Stomach (tissue), 4 donors: ENCODE measurements around the gene TBC1D8.

Experiments
- EP300 ChIP-seq: sonication (generic); formaldehyde crosslinking; IDR thresholded peaks from one replicate; pipeline ENCODE4 v1.6.1; 2017; ENCODE audit warnings: antibody characterized with exemption
- POLR2A ChIP-seq, 4 donors: fragments of 450-650 bp; IDR thresholded peaks; one replicate each; pipeline ENCODE4 v1.6.1; 2016; ENCODE audit warnings: antibody characterized with exemption in 4 of 4, control low read depth in 2 of 4, mild to moderate bottlenecking in 1 of 4, moderate library complexity in 1 of 4
- POLR2AphosphoS5 ChIP-seq, 3 donors: sonication (generic); formaldehyde crosslinking; IDR thresholded peaks; one replicate each; pipeline ENCODE4 v1.6.1; 2016; ENCODE audit warnings: antibody characterized with exemption in 3 of 3
- TF ChIP-seq, protein P1 (sequence below), 7 experiments: fragments of 450-650 bp in 4 of 7; fragments of 200-600 bp in 3 of 7; sonication (generic) in 3 of 7; IDR thresholded peaks; one replicate each; pipeline ENCODE4 v1.5.1; 2016 to 2019; ENCODE audit warnings: antibody characterized with exemption in 7 of 7, control low read depth in 2 of 7, mild to moderate bottlenecking in 1 of 7

DNA sequence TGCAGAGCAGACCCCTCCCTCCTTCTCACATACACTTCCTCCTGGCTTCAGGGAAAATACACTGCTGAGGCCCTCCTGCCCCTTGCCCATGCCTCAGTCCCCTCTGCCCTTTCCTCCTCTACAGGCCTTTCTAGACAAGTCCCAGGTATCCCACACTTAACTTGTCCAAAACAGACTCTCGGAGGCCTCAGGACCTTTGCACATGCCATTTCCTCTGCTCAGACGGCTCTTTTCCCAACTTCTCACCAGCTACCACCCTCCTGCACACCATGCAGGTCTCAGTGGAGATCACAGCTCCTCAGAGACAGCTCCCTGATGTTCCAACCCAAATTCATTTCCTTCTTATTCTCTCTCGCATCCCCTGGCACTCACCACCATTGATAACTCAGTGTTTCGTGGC lies 11.7 kb downstream of the TBC1D8 start:
- TF ChIP-seq POLR2AphosphoS5 (IDR thresholded peaks at IDR 0.05) (no peak), POLR2A (IDR thresholded peaks at IDR 0.05) (no peak), EP300 (no peak)
- TF ChIP-seq, protein P1, sequence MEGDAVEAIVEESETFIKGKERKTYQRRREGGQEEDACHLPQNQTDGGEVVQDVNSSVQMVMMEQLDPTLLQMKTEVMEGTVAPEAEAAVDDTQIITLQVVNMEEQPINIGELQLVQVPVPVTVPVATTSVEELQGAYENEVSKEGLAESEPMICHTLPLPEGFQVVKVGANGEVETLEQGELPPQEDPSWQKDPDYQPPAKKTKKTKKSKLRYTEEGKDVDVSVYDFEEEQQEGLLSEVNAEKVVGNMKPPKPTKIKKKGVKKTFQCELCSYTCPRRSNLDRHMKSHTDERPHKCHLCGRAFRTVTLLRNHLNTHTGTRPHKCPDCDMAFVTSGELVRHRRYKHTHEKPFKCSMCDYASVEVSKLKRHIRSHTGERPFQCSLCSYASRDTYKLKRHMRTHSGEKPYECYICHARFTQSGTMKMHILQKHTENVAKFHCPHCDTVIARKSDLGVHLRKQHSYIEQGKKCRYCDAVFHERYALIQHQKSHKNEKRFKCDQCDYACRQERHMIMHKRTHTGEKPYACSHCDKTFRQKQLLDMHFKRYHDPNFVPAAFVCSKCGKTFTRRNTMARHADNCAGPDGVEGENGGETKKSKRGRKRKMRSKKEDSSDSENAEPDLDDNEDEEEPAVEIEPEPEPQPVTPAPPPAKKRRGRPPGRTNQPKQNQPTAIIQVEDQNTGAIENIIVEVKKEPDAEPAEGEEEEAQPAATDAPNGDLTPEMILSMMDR (IDR thresholded peaks at IDR 0.05), result no peak
